Measurements from ENCODE around the gene CFAP300.

GRCh38 chr11:102001657-102002338, 45.4 kb upstream of the CFAP300 start:
- TF ChIP-seq, protein P1, sequence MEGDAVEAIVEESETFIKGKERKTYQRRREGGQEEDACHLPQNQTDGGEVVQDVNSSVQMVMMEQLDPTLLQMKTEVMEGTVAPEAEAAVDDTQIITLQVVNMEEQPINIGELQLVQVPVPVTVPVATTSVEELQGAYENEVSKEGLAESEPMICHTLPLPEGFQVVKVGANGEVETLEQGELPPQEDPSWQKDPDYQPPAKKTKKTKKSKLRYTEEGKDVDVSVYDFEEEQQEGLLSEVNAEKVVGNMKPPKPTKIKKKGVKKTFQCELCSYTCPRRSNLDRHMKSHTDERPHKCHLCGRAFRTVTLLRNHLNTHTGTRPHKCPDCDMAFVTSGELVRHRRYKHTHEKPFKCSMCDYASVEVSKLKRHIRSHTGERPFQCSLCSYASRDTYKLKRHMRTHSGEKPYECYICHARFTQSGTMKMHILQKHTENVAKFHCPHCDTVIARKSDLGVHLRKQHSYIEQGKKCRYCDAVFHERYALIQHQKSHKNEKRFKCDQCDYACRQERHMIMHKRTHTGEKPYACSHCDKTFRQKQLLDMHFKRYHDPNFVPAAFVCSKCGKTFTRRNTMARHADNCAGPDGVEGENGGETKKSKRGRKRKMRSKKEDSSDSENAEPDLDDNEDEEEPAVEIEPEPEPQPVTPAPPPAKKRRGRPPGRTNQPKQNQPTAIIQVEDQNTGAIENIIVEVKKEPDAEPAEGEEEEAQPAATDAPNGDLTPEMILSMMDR (IDR thresholded peaks at IDR 0.05): no peak
- TF ChIP-seq POLR2AphosphoS5 (IDR thresholded peaks at IDR 0.05): no peak
- no peak for TF ChIP-seq EP300 (IDR thresholded peaks at IDR 0.05)
